ENCODE results near the gene GOLPH3L.
"Not testable (repeated sequence)": the region's sequence is repeated elsewhere in the genome, so short reads cannot be mapped to it uniquely, and the experiment has no call there.

Gene GOLPH3L

DNA sequence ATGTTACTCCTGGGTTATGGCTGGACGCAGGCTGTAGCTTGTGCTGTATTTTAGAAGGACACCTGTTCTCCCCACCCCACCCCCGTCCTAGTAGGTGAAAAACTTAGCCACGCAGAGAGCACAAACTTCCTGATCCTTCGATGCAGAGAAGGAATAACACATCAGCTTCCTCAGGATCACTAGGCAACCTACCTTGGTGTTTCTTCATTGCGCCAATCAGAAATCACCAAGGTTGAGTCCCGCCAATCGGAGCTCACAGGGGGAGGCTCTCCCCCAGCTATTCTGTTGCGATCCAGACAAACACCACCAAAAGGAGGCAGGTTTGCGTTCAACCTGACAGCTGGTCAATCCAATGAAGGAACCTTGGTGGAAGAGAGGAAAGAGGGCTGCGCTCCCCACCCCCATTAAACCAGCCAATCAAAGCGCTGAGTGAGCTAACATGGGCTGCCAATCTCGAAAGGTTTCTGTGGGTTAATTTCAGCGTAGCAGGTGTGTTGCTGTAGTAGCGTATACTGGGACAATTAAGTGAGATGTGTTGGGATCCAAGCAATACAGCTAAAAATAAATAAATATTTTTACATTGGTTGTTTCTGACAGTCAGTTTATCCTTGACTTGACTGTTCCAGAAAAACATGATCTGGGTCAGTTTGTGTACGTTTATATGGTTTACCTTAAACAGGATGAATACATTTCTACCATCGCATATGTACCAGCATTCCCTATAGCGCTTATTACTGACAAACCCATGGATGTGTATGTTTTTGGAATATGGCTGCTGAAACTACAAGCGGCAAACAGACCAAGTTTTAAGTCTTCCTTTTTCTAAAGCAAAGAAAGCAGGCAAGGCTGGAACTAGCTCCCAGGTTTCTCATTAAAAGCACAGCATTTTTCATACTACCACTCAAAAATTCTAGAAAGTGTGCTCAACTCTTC is at the start of gene GOLPH3L:
Gene GOLPH3L (minus strand): TSS at position 160 of the 933 bp plus-strand sequence. CDS start 2,316 bp downstream, outside the sequence.
- Mint-ChIP-seq H3K9me3 (no peaks in the 10 kb centered on the region), H3K36me3 (ENCODE audit: low read depth) (peaks cover 36% of the 10 kb centered on the region), H3K27me3 (no peaks in the 10 kb centered on the region), H3K4me1 (ENCODE audit: low read depth) (peaks cover 25% of the 10 kb centered on the region), H3K4me3 (peak within 1 kb of the TSS; percentile 95), H3K27ac (peak within 1 kb of the TSS; percentile 93)
- peak; percentile 85 for DNase-seq

DNA sequence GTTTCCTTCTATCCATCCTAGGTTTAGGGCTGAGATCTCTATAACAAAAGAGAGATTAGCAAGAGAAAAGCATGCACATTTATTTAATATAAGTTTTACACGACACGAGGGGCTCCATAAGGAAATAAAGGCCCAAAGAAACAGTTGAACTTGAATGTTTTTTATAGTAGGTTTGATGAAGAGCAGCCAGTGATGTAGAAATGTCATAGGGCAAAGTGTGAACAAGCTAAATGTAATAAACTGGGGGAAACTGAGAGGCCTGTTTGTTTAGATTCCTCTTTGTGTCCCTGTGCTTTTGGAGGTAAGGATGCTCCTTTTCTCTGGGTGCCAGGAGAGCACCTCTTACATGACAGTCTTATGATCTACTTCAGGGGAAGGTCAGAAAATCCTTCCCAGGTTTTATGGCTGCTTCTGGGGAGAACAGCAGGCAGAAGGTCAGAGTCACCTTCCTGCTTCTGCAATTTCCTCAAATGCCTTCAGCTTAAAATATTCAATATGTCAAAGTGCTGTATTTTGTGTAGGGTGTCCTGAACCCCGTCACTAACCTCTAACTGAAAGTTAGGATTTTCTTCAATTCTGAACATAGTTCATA is 33.3 kb upstream of the GOLPH3L start:
- H3K27ac Mint-ChIP-seq, result no peak overlapping the region
- peaks cover 21% of the 10 kb centered on the region for H3K36me3 Mint-ChIP-seq (ENCODE audit: low read depth)
- H3K4me3 Mint-ChIP-seq, result no peak overlapping the region
- no peak for DNase-seq
- no peaks in the 10 kb centered on the region for H3K9me3 Mint-ChIP-seq
- H3K27me3 Mint-ChIP-seq, result no peaks in the 10 kb centered on the region
- H3K4me1 Mint-ChIP-seq (ENCODE audit: low read depth), result no peaks in the 10 kb centered on the region

DNA sequence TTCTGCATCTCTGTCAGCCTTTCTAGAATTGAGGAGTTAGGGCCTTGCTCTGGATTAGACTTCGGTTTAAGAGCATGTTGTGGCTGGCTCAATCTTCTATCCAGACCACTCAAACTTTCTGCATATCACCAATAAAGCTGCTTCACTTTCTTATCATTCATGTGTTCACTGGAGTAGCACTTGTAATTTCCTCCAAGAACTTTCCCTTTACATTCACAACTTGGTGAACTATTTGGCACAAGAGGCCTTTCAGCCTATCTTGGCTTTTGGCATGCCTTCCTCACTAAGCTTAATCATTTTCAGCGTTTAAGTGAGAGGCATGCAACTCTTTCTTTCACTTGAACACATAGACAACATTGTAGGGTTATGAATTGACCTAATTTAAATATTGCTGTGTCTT is 27.4 kb upstream of the GOLPH3L start:
- Mint-ChIP-seq H3K4me3 (no peak overlapping the region), H3K36me3 (ENCODE audit: low read depth) (no peaks in the 10 kb centered on the region), H3K27me3 (no peaks in the 10 kb centered on the region), H3K9me3 (no peaks in the 10 kb centered on the region), H3K27ac (no peak overlapping the region), H3K4me1 (ENCODE audit: low read depth) (no peaks in the 10 kb centered on the region)
- DNase-seq, result no peak

DNA sequence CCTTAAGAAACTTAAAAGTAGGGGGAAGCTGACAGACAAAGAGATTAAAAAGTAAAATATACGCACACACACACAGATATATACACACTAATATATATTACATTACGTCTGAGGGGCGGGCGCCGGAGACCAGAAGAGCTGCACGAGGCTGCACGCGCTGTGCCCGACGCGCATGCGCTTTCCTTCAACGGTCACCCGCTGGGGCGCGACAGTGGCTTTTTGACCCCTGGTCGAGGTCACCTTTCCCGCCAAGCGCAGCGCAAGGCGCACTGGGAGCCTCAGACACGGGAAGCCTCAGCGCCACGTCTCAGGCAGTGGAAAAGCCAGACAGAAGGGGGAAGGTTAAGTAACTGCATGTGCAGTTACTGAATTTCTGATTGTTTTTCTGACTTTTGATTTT is 23.7 kb upstream of the GOLPH3L start, which contains the start of gene HORMAD1:
Gene HORMAD1 (minus strand): TSS at position 193 of the 400 bp plus-strand sequence. CDS start 1,390 bp downstream, outside the sequence.
- Mint-ChIP-seq H3K4me1 (ENCODE audit: low read depth) (no peaks in the 10 kb centered on the region), H3K36me3 (ENCODE audit: low read depth) (no peaks in the 10 kb centered on the region), H3K4me3 (no peak within 1 kb of the TSS), H3K27ac (no peak within 1 kb of the TSS), H3K27me3 (no peaks in the 10 kb centered on the region), H3K9me3 (no peaks in the 10 kb centered on the region)
- no peak for DNase-seq

DNA sequence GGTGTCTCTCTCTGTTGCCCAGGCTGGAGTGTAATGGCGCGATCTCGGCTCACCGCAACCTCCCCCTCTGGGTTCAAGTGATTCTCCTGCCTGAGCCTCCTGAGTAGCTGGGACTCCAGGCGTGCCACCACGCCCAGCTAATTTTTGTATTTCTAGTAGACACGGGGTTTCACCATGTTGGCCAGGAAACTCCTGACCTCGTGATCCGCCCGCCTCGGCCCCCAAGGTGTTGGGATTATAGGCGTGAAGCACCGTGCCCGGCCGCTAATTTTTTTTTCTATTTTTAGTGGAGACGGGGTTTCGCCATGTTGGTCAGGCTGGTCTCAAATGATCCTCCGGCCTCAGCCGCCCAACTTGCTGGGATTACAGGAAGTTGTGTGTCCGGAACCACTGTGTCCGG is 23.1 kb upstream of the GOLPH3L start:
- Mint-ChIP-seq H3K36me3 (ENCODE audit: low read depth) (no peaks in the 10 kb centered on the region), H3K27ac (no peak overlapping the region), H3K9me3 (no peaks in the 10 kb centered on the region), H3K4me3 (no peak overlapping the region), H3K27me3 (no peaks in the 10 kb centered on the region), H3K4me1 (ENCODE audit: low read depth) (no peaks in the 10 kb centered on the region)
- DNase-seq, result no peak

DNA sequence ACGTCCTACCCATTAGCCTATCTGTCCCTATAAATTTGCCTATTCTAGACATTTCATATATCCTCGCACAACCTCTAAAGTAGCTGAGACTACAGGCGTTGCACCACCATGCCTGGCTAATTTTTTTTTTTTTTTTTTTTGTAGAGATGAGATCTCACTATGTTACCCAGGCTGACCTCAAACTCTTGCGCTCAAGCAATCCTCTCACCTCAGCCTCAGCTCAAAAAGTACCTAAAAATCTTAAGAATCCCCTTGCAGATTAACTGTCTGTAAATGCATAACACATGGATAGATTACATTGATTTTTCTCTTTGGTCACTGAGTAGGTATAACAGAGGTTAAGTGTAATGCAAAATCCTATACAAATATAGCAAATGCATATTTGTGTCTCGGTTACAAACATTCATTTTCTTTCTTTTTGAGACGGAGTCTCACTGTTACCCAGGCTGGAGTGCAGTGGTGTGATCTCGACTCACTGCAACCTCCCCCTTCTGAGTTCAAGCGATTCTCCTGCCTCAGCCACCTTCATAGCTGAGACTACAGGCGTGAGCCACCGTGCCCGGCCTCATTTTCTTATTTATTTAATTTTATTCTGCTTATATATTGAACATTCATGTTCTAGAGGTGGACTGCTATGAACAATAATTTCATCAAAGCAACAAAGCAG is 21.4 kb upstream of the GOLPH3L start:
- Mint-ChIP-seq H3K36me3 (ENCODE audit: low read depth) (no peaks in the 10 kb centered on the region), H3K27me3 (no peaks in the 10 kb centered on the region), H3K27ac (no peak overlapping the region), H3K4me1 (ENCODE audit: low read depth) (no peaks in the 10 kb centered on the region), H3K9me3 (no peaks in the 10 kb centered on the region), H3K4me3 (no peak overlapping the region)
- DNase-seq, result no peak

DNA sequence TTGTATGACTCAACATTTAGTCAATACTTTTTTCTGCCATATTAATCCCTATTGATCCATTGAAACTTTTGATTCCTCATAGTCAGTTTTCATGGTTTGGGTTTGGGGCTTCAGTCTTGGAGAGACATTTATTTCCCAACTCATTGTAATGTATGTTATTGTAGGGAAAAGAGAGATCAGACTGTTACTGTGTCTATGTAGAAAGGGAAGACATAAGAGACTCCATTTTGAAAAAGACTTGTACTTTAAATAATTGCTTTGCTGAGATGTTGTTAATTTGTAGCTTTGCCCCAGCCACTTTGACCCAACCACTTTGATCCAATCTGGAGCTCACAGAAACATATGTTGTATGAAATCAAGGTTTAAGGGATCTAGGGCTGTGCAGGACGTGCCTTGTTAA is 12.1 kb upstream of the GOLPH3L start:
- not testable (repeated sequence) for H3K27ac Mint-ChIP-seq, H3K27me3 Mint-ChIP-seq, H3K4me3 Mint-ChIP-seq

DNA sequence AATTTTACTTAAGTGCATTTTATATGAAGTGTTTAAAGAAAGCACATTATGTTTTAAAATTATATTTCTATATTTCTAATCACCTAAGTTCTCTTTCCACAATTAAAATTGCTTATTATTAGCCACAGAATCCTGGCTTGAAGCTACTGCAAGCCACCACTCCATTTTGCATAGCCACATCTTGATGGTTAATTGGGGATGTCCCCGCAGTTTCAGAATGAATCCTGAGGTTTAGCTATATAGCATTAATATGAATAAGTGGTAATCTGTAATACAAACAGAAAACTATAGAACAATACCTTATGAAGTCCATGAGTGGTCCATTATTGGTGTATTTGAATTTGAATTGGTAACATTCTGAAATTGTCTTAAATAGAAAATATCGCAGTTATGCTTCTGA is 11.6 kb upstream of the GOLPH3L start:
- Mint-ChIP-seq H3K27ac (no peak overlapping the region), H3K4me3 (no peak overlapping the region), H3K9me3 (no peaks in the 10 kb centered on the region), H3K27me3 (no peaks in the 10 kb centered on the region), H3K36me3 (ENCODE audit: low read depth) (no peaks in the 10 kb centered on the region), H3K4me1 (ENCODE audit: low read depth) (peaks cover 9% of the 10 kb centered on the region)
- DNase-seq, result no peak

More for the DNA sequence above, 12.1 kb upstream of the GOLPH3L start:
- not testable (repeated sequence) for DNase-seq; H3K9me3 Mint-ChIP-seq; H3K4me1 Mint-ChIP-seq (ENCODE audit: low read depth); H3K36me3 Mint-ChIP-seq (ENCODE audit: low read depth)

DNA sequence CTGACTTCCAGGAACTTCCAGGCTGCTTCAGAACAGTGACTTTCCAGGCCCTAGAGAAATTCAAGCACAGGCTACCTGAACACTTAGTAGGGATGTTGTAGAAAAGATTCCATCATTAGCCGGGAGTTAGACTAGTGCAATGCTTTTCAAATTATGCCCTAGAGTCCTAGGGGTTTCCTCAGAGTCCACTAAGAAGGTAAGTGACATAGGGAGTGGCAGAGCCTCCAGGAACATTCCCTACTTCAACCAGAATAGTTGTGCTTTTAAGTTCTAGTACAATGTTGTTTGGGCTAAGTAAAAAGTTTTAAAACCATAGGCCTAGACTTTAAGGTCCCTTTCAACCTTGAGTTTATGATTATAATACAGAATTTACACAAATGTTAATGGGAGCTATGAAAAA is 9.1 kb upstream of the GOLPH3L start:
- H3K9me3 Mint-ChIP-seq, result no peaks in the 10 kb centered on the region
- H3K4me1 Mint-ChIP-seq (ENCODE audit: low read depth), result peaks cover 9% of the 10 kb centered on the region
- no peak overlapping the region for H3K4me3 Mint-ChIP-seq
- DNase-seq, result no peak
- H3K36me3 Mint-ChIP-seq (ENCODE audit: low read depth), result no peaks in the 10 kb centered on the region
- no peak overlapping the region for H3K27ac Mint-ChIP-seq
- no peaks in the 10 kb centered on the region for H3K27me3 Mint-ChIP-seq

DNA sequence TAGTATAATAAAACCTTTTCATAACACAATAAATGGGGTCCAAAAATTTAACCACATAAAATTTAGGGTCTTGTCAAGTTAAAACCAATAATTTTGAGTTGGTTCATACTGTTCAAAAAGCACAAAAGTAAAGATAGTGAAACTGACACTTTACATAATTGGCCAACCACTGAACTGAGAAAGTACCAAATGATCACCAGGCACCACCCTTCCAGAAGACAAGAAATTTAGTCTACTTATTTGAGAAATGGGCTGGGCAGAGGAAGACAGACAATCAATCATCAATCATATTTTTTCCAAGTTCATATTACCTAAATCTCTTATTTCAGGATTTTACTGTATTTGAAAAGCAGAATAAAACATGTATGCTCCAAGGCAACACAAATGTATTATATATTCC is 6.5 kb upstream of the GOLPH3L start:
- H3K27ac Mint-ChIP-seq, result no peak overlapping the region
- no peaks in the 10 kb centered on the region for H3K27me3 Mint-ChIP-seq
- no peaks in the 10 kb centered on the region for H3K9me3 Mint-ChIP-seq
- H3K4me1 Mint-ChIP-seq (ENCODE audit: low read depth), result peaks cover 4% of the 10 kb centered on the region
- no peak overlapping the region for H3K4me3 Mint-ChIP-seq
- no peak for DNase-seq
- no peaks in the 10 kb centered on the region for H3K36me3 Mint-ChIP-seq (ENCODE audit: low read depth)

DNA sequence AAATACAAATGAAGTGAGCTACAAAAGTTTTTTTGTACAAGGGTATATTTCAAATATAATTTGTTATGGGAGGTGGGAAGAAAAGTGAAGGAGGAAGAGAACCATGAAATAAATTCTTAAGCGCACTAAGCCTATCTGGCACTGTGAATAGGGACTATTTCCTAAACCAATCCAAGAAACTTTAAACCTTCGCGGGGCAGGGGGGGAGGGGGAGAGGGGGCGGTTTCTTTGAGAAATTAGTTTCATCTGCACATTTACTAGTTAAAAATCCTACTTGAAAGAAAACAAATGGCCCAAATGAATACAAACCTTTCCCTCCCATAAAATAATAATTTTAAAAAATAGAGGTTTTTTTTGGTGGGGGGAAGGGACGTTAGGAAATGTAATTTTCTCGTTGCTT is 364 bp downstream of the GOLPH3L start:
- Mint-ChIP-seq H3K4me3 (peak overlapping the region; percentile 95), H3K4me1 (ENCODE audit: low read depth) (peaks cover 25% of the 10 kb centered on the region), H3K27me3 (no peaks in the 10 kb centered on the region), H3K27ac (peak overlapping the region; percentile 93), H3K36me3 (ENCODE audit: low read depth) (peaks cover 42% of the 10 kb centered on the region), H3K9me3 (no peaks in the 10 kb centered on the region)
- no peak for DNase-seq

DNA sequence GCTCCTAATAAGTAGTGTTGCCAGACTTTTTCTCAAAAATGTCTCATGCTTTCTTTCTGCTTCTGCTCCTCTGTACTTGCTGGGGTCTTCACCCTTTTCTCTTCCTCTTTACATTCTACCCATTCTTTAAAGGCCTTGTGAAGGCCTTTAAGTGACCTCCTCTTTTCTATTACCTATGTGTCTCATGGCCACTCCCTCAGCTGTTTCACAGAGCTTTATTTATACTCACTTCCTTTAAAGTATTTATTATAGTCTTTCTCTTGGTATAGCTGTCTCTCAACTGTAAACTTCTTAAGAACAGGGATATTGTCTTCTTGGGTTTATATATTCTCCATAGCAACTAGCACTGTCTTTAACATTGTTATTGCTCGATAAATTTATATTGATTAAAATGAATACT is 792 bp downstream of the GOLPH3L start:
- Mint-ChIP-seq H3K27me3 (no peaks in the 10 kb centered on the region), H3K4me1 (ENCODE audit: low read depth) (peaks cover 27% of the 10 kb centered on the region)

DNA sequence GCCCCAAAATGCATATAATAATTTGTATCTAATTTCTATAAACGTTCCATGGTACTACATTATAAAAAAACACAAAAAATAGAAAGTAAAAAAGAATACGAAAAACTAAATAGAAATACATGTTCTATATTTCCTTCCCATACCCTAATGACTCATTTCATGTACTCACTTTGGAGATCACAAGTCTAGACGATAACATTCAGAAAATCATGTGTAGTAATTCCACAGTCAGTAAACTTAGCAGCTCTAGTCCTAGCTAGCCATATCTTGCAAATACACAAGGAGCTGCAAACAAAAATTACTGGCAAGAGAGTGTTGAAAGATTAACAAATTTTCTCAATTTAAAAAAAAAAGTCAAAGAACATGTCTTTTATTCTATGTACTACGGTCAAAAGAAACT is 1.4 kb downstream of the GOLPH3L start:
- Mint-ChIP-seq H3K36me3 (ENCODE audit: low read depth) (peaks cover 48% of the 10 kb centered on the region), H3K4me1 (ENCODE audit: low read depth) (peaks cover 29% of the 10 kb centered on the region), H3K4me3 (peak overlapping the region; percentile 49)

More for the DNA sequence above, 792 bp downstream of the GOLPH3L start:
- H3K36me3 Mint-ChIP-seq (ENCODE audit: low read depth), result peaks cover 45% of the 10 kb centered on the region
- H3K9me3 Mint-ChIP-seq, result no peaks in the 10 kb centered on the region
- H3K27ac Mint-ChIP-seq, result peak overlapping the region; percentile 45
- no peak for DNase-seq
- peak overlapping the region; percentile 95 for H3K4me3 Mint-ChIP-seq

DNA sequence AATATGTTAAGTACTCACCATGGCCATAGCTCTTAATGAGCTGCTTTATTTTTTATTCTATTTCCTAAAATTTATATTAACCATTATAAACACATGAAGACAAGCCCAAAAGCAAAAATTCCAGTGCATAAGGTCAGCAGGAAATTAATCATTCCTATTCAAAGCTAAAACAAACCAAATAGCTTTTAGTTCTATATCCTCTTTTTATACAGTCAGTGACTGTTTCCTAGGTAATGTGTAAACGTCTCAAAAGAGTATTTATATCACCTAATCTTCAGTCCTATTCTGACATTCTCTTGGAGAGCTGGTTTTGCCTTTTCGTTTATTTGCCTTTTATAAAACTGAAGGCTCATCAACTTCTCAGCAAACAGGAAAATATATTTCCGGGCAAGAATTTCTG is 4.2 kb downstream of the GOLPH3L start:
- no peaks in the 10 kb centered on the region for H3K27me3 Mint-ChIP-seq
- H3K4me1 Mint-ChIP-seq (ENCODE audit: low read depth), result peaks cover 33% of the 10 kb centered on the region
- H3K27ac Mint-ChIP-seq, result no peak overlapping the region
- no peak for DNase-seq
- no peaks in the 10 kb centered on the region for H3K9me3 Mint-ChIP-seq
- no peak overlapping the region for H3K4me3 Mint-ChIP-seq
- peaks cover 66% of the 10 kb centered on the region for H3K36me3 Mint-ChIP-seq (ENCODE audit: low read depth)

More for the DNA sequence above, 1.4 kb downstream of the GOLPH3L start:
- Mint-ChIP-seq H3K27ac (no peak overlapping the region), H3K27me3 (no peaks in the 10 kb centered on the region), H3K9me3 (no peaks in the 10 kb centered on the region)
- DNase-seq, result no peak
